Fibroblast of skin of left quadriceps (primary cell): ENCODE data around the gene MED12.
A peak's percentile ranks its signal among the peaks of the same experiment; 100 is the strongest.
"Not testable (repeated sequence)": the region's sequence is repeated elsewhere in the genome, so short reads cannot be mapped to it uniquely, and the experiment has no call there.

Experiments used
- DNase-seq, 2 experiments: peaks; one replicate each; pipeline ENCODE4 v3.0.0-alpha.2; 2013; ENCODE audit warnings: low read depth in 2 of 2

MED12 gene

DNA sequence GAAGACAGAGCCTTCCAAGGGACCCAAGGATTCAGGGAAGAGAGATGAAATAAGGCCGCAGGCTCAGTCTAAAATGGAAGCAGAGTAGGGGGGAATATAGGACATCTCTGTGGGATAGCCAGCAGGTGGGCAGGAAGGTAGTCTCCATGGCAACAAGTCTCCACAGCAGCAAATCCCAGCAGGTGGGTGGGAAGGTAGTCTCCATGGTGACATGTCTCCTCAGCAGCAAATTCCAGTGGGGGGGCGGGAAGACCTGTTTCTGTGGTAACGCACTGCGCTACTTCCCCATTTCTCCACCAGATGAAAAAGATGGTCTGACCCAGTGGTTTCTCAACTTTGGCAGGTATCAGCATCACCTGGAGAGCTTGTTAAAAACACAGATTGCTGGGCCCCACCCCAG lies 44.6 kb downstream of the MED12 start:
- no peak for DNase-seq

- DNase-seq: no peak
These were observed 45.7 kb downstream of the MED12 start for GRCh38 chrX:71164071-71164470.

DNA sequence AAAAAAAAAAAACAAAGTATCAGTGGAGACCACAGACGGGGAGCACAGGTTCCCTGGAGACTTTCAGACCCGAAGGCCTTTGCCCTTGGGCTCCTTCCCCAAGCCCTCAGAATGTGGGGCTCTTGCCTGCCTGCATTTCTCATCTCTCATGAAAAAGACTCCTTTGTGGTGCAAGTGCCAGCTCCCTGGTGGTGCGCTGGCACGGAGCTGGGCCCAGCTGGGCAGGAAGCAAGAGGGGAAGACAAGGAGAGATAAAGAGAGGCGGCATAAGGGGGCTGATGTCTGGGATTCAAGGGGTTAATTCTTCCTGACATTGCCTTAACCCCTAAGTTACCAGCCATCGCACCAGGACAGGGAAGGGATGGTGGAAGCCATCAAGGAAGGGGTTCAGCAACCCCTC lies 48.1 kb downstream of the MED12 start:
- no peak for DNase-seq

DNA sequence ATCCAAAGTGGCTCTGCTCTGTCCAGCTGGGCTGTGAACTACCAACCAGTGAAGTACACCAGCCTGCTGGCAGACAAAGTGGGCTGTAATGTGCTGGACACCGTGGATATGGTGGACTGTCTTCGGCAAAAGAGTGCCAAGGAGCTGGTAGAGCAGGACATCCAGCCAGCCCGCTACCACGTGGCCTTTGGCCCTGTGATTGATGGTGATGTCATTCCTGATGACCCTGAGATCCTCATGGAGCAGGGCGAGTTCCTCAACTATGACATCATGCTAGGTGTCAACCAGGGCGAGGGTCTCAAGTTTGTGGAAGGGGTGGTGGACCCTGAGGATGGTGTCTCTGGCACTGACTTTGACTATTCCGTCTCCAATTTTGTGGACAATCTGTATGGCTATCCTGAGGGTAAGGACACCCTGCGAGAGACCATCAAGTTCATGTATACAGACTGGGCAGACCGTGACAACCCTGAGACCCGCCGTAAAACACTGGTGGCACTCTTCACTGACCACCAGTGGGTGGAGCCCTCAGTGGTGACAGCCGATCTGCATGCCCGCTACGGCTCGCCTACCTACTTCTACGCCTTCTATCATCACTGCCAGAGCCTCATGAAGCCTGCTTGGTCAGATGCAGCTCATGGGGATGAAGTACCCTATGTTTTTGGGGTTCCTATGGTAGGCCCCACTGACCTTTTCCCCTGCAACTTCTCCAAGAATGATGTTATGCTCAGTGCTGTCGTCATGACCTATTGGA lies 48.8 kb downstream of the MED12 start:
- no peak for DNase-seq

DNA sequence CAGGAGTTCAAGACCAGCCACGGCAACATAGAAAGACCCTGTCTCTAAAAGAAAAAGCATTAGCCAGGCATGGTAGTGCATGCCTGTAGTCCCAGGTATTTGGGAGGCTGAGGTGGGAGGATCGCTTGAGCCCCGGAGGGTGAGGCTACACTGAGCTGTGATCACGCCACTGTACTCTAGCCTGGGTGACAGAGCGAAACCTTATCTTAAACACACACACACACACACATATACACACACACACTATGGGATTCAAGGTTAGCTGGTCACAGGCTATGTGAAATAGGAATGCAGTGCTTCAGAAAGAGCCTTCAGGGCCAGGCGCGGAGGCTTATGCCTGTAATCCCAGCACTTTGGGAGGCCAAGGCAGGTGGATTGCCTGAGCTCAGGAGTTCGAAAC lies 49.7 kb downstream of the MED12 start:
- no peak for DNase-seq

DNA sequence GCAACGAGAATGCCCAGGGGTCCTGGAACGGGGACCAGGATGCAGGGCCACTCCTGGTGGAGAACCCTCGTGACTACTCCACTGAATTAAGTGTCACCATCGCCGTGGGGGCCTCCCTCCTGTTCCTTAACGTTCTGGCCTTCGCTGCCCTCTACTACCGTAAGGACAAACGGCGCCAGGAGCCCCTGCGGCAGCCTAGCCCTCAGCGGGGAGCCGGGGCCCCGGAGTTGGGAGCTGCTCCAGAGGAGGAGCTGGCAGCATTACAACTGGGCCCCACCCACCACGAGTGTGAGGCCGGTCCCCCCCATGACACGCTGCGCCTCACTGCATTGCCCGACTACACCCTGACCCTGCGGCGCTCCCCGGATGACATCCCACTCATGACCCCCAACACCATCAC lies 51.2 kb downstream of the MED12 start:
- DNase-seq: no peak

GRCh38 chrX:71170660-71171059 lies 52.3 kb downstream of the MED12 start:
- no peak for DNase-seq

GRCh38 chrX:71171110-71171801 lies 52.9 kb downstream of the MED12 start:
- DNase-seq: no peak

GRCh38 chrX:71173440-71173839 lies 55.0 kb downstream of the MED12 start:
- DNase-seq: no peak

- no peak for DNase-seq
These were observed 56.4 kb downstream of the MED12 start for GRCh38 chrX:71174795-71175194.

- DNase-seq: no peak
These were observed 57.1 kb downstream of the MED12 start for GRCh38 chrX:71175531-71175930.

DNA sequence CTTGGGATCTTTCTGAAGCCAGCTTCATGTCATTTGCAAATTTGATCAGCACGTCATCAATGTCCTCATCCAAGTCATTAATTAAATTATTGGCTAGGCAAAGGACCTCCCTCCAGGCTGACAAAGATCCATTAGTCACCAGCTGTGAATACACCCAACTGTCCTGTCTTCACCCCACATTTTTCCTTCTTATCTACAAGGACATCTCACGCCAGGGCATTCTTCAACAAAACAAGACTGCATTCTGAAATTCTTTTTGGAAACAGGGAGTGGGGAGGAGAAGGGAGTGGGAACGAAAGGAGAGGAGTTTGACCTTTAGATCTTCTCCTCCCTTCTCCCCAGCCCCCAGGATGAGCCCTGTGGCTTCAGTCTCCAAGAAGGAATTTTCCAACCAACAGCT lies 58.9 kb downstream of the MED12 start:
- DNase-seq: no peak

- DNase-seq: peak; percentile 24 to 28
These were observed 60.5 kb downstream of the MED12 start for GRCh38 chrX:71178908-71179307.

DNA sequence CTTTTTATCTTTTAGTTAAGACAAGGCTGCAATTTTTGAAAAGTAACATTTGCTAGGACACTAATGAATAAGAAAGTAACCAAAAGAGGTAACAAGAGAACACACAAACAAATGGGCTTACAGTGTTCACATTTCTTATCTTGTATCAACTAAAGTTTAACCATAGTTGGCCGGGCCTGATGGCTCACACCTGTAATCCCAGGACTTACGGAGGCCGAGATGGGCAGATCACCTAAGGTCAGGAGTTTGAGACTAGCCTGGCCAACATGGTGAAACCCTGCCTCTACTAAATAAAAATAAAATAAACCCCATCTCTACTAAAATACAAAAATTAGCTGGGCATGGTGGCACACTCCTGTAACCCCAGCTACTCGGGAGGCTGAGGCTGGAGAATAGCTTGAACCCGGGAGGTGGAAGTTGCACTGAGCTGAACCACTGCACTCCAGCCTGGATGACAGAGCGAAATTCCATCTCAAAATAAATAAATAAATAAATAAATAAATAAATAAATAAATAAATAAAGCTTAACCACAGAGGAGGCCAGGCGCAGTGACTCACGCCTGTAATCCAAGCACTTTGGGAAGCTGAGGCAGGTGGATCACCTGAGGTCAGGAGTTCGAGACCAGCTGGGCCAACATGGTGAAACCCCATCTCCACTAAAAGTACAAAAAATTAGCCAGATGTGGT lies 62.3 kb downstream of the MED12 start:
- not testable (repeated sequence) for DNase-seq

DNA sequence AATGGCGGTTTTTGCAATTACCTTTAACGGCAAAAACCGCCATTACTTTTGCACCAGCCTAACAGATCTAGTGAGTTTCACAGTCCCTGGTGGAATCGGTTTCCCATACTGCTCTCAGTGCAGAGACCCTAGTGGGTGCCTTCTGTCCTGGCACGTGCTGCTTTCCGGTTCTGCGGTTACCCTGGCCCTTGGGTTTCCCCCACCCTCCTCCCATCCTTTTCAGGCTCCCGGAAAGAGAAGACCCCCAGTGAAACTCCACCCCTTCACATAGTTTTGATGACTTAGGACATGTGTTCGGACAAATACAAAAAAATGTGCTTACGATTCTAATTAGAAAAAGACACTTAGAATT lies 63.1 kb downstream of the MED12 start:
- no peak for DNase-seq

DNA sequence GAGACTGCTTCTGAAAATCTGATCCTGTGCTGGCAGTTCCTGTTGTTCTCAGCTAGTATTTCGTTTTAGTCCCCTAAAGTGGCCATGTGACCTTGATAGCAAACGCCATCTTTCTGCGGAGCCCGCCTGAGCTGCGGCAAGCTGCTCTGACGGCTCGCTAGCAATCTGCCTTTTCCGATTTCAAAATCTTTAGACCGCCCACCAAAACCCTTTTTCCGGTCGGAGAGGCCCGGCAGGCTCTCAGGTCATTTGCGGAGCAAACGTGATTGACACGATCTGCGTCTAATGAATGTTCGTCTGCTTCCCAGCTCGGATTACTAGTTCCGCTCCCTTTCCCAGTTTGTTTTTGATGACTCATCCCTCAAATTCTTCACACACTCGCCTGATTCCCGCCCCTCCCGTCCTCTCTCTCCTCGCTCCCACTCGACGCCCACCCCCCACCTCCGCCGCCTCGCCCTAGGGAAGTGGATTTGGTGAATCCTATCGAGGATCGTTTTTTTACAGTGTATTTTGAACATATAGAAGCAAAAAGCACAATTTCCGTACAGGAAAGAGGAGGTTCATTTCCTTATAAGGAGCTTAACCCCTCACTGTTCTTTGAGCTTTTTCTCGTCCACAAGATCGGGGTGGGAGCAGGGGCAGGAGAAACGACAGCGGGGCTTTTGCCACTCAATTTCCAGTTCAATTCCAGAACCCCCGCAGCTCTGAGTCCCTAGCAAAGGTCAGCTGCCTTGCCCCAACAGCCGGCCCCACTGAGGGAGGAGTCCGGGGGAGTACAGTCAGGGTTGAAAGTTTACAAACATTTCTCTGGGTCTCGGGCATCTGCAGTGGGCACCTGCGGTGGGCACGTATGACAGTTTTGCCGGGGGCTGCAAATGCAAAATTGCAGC lies 63.8 kb downstream of the MED12 start:
- DNase-seq: peak; percentile 93 to 94

DNA sequence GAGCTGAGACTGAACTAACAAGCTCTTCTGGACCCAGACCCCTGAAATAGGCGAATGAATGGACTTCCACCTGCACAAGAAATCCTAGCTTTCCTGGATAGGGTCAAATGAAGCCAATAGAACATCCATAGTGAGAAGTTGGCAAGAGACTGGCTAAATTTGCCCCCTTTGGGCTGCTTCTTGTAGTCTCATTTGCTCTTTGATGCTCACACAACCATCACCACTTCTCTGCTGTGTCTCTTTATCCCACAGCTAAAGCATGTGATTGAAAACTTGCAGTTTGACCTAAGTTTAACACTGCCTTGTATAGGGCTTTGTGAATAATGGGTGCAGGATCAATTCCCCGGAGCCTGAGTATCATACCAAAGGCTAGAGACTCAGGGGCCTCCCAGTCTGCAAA lies 64.5 kb downstream of the MED12 start:
- no peak for DNase-seq

DNA sequence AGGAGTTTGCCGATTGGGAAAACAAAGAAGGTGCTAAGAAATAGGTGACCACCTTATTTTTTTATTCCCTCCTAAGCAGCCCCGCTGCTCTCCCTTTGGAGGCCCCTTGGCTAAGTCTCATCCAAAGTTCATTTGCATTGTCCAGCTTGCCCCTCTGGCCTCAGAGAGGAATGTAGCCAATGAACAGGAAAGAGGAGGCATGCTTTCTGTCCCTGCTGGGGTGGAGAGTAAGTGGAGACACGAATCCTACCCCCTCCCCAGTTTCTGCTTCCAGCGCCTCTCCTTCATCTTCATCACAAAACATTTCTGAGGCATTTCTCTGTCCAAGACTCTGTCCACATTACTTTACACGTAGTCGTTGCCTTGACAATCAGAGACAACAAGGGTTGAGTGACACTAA lies 64.9 kb downstream of the MED12 start:
- DNase-seq: no peak

DNA sequence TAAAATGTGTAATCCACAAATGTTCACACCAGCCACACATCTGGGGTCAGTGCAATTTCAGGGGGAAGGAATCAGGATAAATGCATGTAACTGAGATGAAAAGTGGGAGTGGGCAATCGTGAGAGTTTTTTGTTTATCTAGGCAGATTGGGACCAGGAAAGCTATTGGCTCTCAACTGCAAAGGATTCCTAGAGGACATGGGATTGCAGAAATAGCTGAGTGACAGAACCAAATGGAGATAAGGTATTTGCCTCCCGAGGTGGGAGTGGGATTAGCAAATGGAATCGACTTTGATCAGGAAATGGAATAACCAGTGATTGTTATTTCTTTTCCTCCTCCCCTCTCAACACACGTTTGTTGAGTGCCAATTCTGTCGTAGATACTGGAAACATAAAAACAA lies 65.7 kb downstream of the MED12 start:
- DNase-seq: no peak

DNA sequence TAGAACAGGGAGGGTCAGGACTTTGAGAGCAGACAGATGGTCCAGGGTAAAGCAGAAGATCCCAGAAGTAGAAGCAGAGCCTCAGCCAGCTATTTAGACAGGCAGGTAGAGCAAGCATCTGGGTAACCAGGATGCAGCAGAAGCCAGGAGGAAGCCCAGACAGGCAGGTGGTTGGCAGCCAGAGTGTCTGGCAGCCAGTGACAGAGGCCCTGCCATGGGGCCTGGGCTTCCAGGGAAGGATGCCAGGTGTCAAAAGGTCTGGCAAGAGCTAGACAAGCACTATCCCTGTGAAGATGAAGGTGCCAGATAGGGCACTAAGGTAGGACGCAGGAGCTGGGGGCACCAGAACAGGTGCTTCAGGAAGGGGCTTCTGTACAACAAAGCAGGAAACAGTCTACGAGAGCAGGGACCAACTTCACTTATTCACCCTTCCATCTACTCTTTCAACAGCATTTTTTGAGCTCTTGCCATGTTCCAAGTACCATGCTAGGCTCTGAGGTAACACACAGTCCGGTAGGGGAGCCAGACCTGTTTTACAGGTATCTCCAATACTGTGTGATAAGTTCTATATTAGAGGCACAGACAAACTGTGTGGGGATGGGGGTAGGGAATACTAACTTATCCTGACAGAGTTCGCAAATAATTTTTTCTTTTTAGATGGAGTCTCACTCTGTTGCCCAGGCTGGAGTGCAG lies 66.6 kb downstream of the MED12 start:
- no peak for DNase-seq

GRCh38 chrX:71191248-71191647 lies 72.9 kb downstream of the MED12 start:
- no peak for DNase-seq
